GM18505 (cell line): Measurements from ENCODE around the gene CBFA2T3.

ENCODE experiments used
- ATAC-seq: cut with Tn5 transposase; IDR thresholded peaks from one replicate; pipeline ENCODE4 v1.9.1; 2021; ENCODE audit not compliant: unreplicated experiment
- POLR2A ChIP-seq: IDR thresholded peaks from 4 replicates; pipeline ENCODE4 v1.6.1; 2011; ENCODE audit warnings: borderline replicate concordance; ENCODE audit not compliant: insufficient read depth, insufficient read length; ENCODE audit errors: extremely low read depth

CBFA2T3 gene

DNA sequence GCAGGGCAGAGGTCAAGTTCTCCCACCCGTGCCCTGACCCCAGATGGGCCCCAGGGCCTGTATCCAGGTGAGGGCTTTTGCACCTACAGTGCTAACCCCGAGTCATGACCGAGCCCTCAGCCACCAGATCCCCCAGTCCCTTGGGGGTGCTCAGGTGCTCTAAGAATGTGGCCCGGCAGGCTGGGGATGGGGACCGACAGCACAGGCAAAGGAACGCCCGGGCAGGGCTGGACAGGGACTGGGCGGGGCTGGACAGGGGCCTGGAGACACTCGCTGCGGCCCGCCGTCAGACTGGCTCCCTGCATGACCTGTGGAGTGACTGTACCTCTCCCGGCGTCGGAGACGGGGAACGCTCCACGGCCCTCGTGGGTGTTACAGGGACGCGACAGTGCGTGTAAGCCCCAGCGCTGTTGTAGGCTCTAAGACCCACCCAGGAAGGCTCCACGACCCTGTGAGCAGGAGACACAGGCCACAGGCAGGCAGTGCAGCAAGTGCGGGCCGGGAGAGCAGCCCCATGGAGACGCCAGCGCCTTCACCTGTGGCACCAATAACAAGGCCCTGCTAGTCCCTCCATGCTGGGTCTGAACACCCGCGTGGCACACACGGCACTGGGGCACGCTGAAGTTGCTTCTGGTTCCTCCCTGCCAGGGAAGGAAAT lies 38.8 kb downstream of the CBFA2T3 start:
- no peak for TF ChIP-seq POLR2A
- no peak for ATAC-seq

DNA sequence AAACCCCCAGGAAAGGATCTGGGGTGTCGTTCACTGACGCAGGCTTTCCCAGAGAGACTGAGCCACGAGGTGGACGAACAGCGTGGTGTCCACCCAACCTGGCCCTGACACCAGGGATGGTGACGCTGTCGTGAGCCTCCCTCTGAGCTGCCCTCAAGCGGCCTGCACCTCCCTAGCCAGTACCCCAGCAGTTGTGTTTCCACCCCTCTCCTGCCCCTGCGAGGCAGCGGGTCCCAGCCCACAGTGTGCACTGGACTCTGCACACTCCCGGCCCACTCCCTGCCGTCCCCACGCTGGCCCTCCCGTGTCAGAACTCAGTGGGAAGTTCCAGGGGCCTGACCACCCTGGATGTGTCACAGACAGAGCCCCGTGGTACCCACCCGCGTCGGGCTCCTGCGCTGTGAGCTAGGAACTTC lies 39.8 kb downstream of the CBFA2T3 start:
- ATAC-seq, result no peak
- TF ChIP-seq POLR2A, result no peak

DNA sequence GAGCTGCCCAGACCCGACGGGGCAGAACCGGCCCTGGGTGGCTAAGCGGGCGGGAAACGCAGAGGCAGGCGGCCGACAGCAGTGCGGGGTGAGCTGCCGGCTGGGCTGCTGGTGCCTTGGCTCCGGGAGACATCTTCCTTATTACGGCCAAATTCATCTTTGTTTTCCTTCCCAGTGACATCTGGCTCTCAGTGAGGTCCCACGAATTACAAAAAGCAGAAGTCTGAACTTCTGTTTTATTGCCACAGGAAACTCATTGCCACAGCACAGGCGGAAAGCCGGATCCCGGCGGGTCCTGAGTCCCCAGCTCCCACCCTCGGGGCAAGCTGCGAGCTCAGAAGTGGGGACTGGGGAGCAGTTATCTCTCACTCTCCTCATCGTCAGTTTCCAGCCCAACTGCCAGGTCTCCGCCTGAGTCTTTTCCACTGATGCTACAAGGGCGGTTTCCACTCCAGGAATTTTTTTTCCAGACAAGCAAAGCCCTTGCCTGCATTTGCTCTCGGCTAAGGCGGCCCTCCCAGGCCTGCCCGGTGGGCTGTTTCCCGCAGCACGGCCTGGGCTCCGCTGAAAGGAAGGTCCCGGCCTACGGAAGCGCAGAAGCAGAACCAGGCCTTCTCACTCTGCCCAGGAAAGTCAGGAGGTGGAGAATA lies 40.3 kb downstream of the CBFA2T3 start:
- TF ChIP-seq POLR2A, result no peak
- no peak for ATAC-seq

DNA sequence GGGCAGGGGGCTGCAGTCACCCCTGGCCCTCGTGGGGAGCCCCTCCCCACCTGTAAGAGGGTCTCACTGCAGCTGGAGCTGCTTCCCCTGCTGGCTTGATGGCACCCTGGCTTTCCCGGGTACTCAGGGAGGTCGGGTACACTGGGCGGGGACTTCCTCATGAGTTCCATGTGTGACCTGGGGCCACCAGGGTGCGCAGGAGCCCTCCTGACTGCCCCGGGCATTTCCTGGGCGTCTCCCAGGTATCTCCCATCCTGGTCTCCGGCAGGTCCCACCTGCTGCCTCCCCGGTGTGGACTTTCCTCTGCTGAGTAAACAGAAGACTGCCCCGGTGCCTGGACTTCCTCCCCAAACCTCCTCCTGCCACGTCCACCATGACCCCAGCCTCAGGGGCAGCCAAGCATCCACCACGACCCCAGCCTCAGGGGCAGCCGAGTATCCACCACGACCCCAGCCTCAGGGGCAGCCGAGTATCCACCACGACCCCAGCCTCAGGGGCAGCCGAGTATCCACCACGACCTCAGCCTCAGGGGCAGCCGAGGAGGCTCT lies 40.9 kb downstream of the CBFA2T3 start:
- TF ChIP-seq POLR2A, result no peak
- ATAC-seq, result no peak

DNA sequence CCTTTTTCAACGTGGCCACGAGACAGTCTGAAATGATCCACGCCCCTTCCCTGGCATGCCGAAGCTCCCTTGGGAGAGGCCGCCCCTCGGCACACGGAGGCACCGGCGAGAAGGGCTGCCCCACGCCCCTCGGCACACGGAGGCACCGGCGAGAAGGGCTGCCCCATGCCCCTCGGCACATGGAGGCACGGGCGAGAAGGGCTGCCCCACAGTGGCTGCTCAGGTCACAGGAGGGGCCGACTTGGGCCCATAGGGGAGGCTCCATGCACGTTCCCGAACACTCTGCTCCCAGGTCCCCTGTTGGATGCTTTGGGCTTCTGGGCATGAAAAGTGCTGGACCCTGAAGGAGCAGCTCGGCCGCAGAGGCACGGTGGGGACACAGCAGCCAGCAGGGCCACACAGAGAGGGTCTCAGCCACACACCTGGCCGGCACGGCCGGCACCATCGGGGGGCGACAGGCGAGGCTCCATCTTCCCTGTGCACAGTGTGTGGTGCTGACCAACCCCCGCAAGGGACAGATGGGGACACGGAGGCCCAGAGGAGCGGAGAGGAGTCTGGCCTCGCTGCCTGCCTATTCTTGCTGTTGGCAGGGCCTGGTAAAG lies 42.8 kb downstream of the CBFA2T3 start:
- ATAC-seq, result no peak
- no peak for TF ChIP-seq POLR2A

DNA sequence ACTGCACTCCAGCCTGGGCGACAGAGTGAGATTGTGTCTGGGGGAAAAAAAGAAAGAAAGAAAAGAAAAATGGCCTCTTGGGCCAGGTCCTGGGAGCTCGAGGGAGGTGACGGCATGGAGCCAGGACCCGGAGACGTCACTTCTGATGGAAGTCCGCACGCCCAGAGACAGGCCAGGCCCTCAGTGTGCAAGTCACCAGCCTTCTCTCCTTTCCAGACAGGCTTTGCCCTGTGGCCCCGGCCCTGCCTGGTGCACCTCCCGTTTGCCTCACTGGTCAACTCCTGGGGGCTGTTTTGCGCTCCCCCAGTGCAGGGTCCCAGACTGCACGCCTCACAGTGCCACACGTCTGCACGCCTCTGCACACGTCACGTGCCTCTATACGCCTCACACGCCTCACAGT lies 44.1 kb downstream of the CBFA2T3 start:
- no peak for ATAC-seq
- TF ChIP-seq POLR2A, result no peak

DNA sequence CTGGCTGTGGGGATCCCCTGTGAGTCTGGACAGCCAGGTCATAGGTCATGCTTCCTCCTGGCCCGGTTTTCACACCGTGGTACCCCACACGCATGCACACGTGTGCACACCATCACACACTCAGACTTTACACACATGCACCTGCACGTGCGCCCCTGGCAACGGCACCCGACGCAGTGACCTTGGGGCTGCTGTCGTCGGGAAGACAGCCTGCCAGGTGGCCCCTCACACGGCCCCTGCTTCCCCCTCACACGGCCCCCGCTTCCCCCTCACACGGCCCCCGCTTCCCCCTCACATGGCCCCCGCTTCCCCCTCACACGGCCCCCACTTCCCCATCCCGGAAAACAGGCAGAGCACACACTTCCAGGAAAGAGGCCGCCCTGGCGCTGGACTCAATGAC lies 45.1 kb downstream of the CBFA2T3 start:
- ATAC-seq, result no peak

DNA sequence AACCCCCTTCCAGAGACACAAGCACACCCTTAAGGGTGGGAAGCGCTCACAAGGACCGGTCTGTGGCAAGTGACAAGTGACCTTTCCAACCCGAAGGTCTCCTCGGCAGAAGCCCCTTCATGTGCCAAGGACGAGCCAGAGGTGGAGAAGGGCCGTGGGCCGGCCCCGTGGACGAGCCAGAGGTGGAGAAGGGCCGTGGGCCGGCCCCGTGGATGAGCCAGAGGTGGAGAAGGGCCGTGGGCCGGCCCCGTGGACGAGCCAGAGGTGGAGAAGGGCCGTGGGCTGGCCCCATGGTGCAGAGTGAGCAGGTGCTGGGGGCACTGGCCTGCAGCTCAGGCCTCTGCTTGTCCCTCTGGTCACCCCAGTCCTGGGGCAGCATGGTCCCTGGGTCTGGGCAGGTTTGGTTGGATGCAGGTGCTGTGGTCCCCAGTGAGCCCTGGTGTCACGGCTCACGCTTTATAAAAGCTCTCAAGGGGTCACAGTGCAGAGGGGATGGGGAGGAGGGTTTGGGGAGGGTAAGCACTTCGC lies 45.6 kb downstream of the CBFA2T3 start:
- TF ChIP-seq POLR2A, result no peak
- ATAC-seq, result no peak

More for the DNA sequence above, 45.1 kb downstream of the CBFA2T3 start:
- TF ChIP-seq POLR2A, result no peak

DNA sequence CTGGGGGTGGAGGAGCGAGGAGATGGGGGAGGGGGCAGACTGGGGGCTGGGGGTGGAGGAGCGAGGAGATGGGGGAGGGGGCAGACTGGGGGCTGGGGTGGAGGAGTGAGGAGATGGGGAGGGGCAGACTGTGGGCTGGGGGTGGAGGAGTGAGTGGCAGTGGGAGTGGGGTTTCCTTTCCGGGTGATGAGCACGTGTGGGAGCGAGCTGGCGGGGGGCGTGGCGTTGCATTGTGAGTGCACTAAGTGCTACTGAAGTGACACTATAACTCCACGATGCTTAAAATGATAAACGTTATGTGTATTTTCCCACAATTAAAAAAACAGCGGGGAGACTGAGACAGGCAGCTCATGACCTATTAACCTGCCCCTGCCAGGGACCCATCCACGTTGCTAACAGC lies 46.3 kb downstream of the CBFA2T3 start:
- TF ChIP-seq POLR2A, result no peak
- no peak for ATAC-seq

DNA sequence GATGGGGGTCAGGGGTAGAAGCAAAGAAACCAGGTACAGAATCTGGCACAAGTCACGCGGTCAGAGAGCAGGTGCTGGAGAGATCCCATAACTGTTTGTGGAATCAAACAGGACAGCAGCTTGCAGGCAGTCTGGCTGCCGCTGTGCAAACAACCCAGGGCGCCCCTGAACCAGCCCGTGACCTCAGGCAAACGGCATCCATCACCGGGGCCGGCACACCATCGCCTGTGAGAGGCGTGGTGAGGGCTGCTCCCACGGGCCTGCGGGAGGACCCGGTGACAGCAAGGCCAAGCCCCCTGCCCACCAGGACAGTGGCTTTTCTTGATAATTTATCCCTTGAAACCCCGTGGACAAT lies 47.9 kb downstream of the CBFA2T3 start:
- no peak for ATAC-seq
- no peak for TF ChIP-seq POLR2A

DNA sequence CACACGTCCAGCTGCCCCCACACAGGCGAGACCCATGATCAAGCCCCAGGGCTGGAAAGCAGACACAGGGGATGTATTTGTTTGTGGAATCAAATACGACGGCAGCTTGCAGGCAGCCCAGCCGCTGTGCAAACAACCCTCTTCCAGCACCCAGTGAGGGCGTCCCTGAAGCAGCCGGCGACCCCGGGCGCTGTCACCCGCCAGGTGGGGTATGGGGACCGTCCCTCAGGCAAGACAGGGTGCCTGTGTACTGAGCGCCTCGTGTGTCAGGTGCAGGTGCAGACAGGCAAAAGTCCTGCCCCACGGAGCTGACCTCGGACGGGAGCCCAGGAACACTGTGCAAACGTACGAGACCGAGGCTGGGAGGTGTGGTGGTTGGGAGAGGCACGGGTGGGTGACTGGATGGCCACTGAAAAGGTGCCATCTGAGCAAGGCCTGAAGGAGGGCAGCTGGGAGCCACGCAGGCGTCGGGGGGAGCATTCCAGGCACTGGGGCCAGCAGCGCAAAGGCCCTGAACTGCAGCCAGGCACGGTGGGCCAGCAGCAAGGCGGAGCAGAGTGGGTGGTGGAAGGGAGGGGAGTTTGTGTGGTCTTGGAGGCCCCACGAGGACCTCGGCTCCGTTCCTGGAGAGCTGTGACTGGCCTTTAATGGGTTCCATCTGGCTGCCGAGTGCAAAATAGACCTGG lies 48.5 kb downstream of the CBFA2T3 start:
- no peak for TF ChIP-seq POLR2A
- ATAC-seq, result no peak

DNA sequence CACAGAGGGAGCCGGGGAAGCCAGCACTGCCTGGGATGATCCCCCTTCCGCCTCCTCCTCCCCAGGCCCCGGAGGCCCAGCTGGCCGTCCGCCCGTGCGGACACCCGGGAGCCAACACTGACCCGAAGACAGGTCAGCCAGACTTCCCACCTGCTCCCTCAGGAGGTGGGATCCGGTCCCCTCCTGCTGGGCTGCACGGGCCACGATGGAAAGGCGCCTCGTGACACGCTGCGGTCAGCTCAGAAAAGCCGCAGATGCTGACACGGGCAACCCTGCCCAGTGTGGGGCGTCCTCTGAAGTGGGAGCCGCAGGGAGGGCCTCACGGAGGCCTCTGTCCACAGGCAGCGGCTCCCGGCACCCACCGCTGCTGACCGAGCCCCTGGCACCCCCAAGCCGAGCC lies 49.3 kb downstream of the CBFA2T3 start:
- ATAC-seq, result no peak
- no peak for TF ChIP-seq POLR2A

DNA sequence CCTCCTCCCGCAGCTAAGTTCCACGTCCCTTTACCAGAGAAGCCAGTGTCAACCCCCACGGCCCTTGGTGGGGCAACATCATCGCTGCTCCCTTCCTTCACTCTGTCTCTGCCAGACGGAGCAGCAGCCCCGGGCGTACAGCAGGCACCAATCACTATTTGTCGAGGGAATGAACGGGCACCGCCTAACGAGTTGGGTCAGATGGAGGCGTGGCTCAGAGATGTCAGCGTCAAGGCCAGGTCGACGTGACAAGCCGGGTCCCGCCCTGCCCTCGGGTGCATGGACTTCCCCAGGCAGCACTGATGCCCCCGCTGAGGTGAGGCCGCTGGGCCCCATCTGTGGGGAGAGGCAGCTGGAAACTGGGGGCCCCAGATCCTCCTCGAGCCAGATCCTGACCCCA lies 50.0 kb downstream of the CBFA2T3 start:
- no peak for TF ChIP-seq POLR2A
- ATAC-seq, result no peak

DNA sequence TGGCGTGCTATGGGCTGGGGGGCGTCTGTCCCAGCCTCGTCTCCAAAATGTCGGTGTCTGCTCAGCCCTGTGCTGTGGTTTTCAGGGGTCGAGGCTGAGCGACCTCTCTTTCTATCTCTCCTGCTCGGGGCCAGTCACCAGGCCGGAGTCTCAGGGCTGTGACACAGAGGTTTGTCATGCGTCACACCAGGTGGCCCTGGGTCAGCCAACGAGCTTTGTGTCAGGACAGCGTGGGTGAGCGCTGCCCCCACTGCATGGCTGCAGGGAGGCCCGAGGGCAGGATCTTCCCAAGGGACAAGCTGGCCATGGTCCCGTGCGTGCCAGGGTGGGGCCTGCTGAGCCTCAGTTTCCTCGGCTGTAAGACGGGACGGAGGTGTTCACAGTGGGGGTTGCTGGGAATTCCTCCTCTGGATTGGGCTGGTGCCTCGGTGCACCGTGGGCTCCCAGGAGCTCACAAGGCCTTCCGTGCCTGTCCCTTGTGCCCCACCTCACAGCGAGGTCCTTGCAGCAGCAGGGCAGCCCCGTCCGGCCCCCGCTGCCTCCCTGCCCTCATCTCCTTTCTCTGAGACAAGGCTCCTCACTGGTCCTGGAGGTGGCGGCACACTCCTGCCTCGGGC lies 50.5 kb downstream of the CBFA2T3 start:
- TF ChIP-seq POLR2A, result no peak
- no peak for ATAC-seq

DNA sequence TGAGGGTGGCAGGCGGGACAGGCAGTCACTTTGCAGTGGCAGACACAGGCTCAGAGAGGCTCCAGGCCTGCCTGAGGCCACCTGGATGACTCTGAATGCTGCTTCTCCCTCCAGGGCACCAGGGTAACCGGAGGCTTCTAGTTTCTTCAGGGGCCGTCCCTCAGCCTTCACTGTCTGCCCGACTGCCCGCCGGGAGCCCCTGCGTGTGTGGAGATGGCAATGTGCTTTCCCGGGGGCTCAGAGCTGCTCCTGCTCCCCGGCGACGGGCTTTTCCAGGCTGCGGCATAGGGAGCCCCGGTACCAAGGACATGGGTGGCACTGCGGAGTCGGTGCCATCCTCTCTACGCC lies 51.5 kb downstream of the CBFA2T3 start:
- ATAC-seq, result no peak
- TF ChIP-seq POLR2A, result no peak
